NOMO-1 (cell line): ENCODE results near the gene PLA2G6.
"Not testable (repeated sequence)": the region's sequence is repeated elsewhere in the genome, so short reads cannot be mapped to it uniquely, and the experiment has no call there.

Experiments used
- DNase-seq, 2 experiments: peaks; one replicate each; lab custom pipeline; 2025; ENCODE audit not compliant: unreplicated experiment in 2 of 2; lab: John Stamatoyannopoulos, UW

The PLA2G6 gene

GRCh38 chr22:38086942-38087341 is 94.7 kb downstream of the PLA2G6 start:
- DNase-seq: no peak

- no peak for DNase-seq
Observed at GRCh38 chr22:38086001-38086845, 95.4 kb downstream of the PLA2G6 start.

GRCh38 chr22:38085501-38085900 is 96.1 kb downstream of the PLA2G6 start:
- no peak for DNase-seq

GRCh38 chr22:38085056-38085455 is 96.6 kb downstream of the PLA2G6 start:
- DNase-seq: no peak

GRCh38 chr22:38083931-38084631 is 97.5 kb downstream of the PLA2G6 start, which contains the start of gene SLC16A8:
SLC16A8 (minus strand) TSS chr22:38084184; CDS start chr22:38082873, 1,311 bp downstream.
- no peak for DNase-seq

- DNase-seq: no peak
Observed at GRCh38 chr22:38082986-38083710, 98.5 kb downstream of the PLA2G6 start.

- DNase-seq: no peak
Observed at GRCh38 chr22:38081941-38082828, 99.4 kb downstream of the PLA2G6 start.

GRCh38 chr22:38081636-38081940 is 100.0 kb downstream of the PLA2G6 start:
- DNase-seq: no peak

GRCh38 chr22:38080850-38081635 is 100.6 kb downstream of the PLA2G6 start:
- no peak for DNase-seq

- DNase-seq: no peak
Observed at GRCh38 chr22:38080474-38080849, 101.2 kb downstream of the PLA2G6 start.

- DNase-seq: no peak
Observed at GRCh38 chr22:38079804-38080203, 101.8 kb downstream of the PLA2G6 start.

- not testable (repeated sequence) for DNase-seq
Observed at GRCh38 chr22:38079208-38079607, 102.4 kb downstream of the PLA2G6 start.

GRCh38 chr22:38078046-38078840 is 103.4 kb downstream of the PLA2G6 start:
- no peak for DNase-seq

GRCh38 chr22:38077595-38077994 is 104.0 kb downstream of the PLA2G6 start:
- DNase-seq: no peak

- no peak for DNase-seq
Observed at GRCh38 chr22:38077096-38077495, 104.5 kb downstream of the PLA2G6 start.

GRCh38 chr22:38075961-38076360 is 105.7 kb downstream of the PLA2G6 start:
- DNase-seq: no peak

GRCh38 chr22:38075105-38075825 is 106.4 kb downstream of the PLA2G6 start:
- no peak for DNase-seq
